Ectodermal cell (in vitro differentiated cells): ENCODE results near the gene TMEM198.

Source experiments
- H3K27ac ChIP-seq: 2 replicates; pipeline ENCODE4 v1.7.0; 2013; ENCODE audit warnings: mild to moderate bottlenecking, low read depth, low read length; ENCODE audit not compliant: insufficient read depth, poor library complexity, severe bottlenecking
- H3K27me3 ChIP-seq: 2 replicates; pipeline ENCODE4 v1.7.0; 2013; ENCODE audit warnings: mild to moderate bottlenecking, low read length; ENCODE audit not compliant: insufficient read depth, control insufficient read depth, poor library complexity, severe bottlenecking
- H3K36me3 ChIP-seq: one replicate; pipeline ENCODE4 v1.7.0; 2013; ENCODE audit warnings: low read length; ENCODE audit not compliant: control insufficient read depth, insufficient read depth
- H3K4me1 ChIP-seq: one replicate; pipeline ENCODE4 v1.7.0; 2013; ENCODE audit warnings: low read length; ENCODE audit not compliant: control insufficient read depth, insufficient read depth
- H3K4me3 ChIP-seq: 2 replicates; pipeline ENCODE4 v1.7.0; 2013; ENCODE audit warnings: low read depth, low read length, control low read depth; ENCODE audit not compliant: insufficient read depth
- H3K9me3 ChIP-seq: 2 replicates; pipeline ENCODE4 v1.7.0; 2013; ENCODE audit warnings: mild to moderate bottlenecking, low read length, moderate library complexity; ENCODE audit not compliant: control insufficient read depth
- WGBS, 2 experiments: methylation state at CpG; one replicate each; pipeline ENCODE4 v1.1.7; 2013; ENCODE audit warnings: missing lambda C conversion rate in 2 of 2; 5-methylcytosine and 5-hydroxymethylcytosine counted together

The TMEM198 gene

GRCh38 chr2:219508971-219509779, 34.7 kb upstream of the TMEM198 start:
- no peak overlapping the region for H3K4me3 ChIP-seq
- H3K27ac ChIP-seq = no peak overlapping the region
- peaks cover 17% of the 10 kb centered on the region for H3K27me3 ChIP-seq
- WGBS, 2 experiments = 19 to 20% methylated on average over 13 to 14 of the region's 14 CpGs
- H3K4me1 ChIP-seq = peaks cover 61% of the 10 kb centered on the region
- H3K36me3 ChIP-seq = no peaks in the 10 kb centered on the region
- H3K9me3 ChIP-seq = no peaks in the 10 kb centered on the region

GRCh38 chr2:219509780-219510511, 33.9 kb upstream of the TMEM198 start:
- Histone ChIP-seq H3K27me3 (peaks cover 25% of the 10 kb centered on the region), H3K9me3 (no peaks in the 10 kb centered on the region), H3K36me3 (no peaks in the 10 kb centered on the region), H3K4me1 (peaks cover 64% of the 10 kb centered on the region), H3K27ac (peak overlapping the region; percentile 50), H3K4me3 (peak overlapping the region; percentile 22)
- 2% methylated on average over 26 of the region's 26 CpGs for WGBS, 2 experiments

- Histone ChIP-seq H3K27ac (peak overlapping the region; percentile 50), H3K9me3 (no peaks in the 10 kb centered on the region), H3K4me3 (peak overlapping the region; percentile 22), H3K36me3 (no peaks in the 10 kb centered on the region), H3K4me1 (peaks cover 65% of the 10 kb centered on the region), H3K27me3 (peaks cover 27% of the 10 kb centered on the region)
- 60 to 62% methylated on average over 22 of the region's 22 CpGs for WGBS, 2 experiments
Observed at GRCh38 chr2:219510512-219511135, 33.2 kb upstream of the TMEM198 start.

GRCh38 chr2:219511547-219512325, 32.1 kb upstream of the TMEM198 start:
- H3K27ac ChIP-seq = no peak overlapping the region
- no peaks in the 10 kb centered on the region for H3K36me3 ChIP-seq
- 55 to 58% methylated on average over 15 of the region's 15 CpGs for WGBS, 2 experiments
- peaks cover 62% of the 10 kb centered on the region for H3K4me1 ChIP-seq
- no peak overlapping the region for H3K4me3 ChIP-seq
- peaks cover 27% of the 10 kb centered on the region for H3K27me3 ChIP-seq
- no peaks in the 10 kb centered on the region for H3K9me3 ChIP-seq

GRCh38 chr2:219512524-219513216, 31.2 kb upstream of the TMEM198 start:
- Histone ChIP-seq H3K27me3 (peaks cover 27% of the 10 kb centered on the region), H3K36me3 (no peaks in the 10 kb centered on the region), H3K4me3 (no peak overlapping the region), H3K27ac (peak overlapping the region; percentile 8), H3K9me3 (no peaks in the 10 kb centered on the region), H3K4me1 (peaks cover 55% of the 10 kb centered on the region)
- 26 to 31% methylated on average over 16 of the region's 16 CpGs for WGBS, 2 experiments

GRCh38 chr2:219513787-219514186, 30.0 kb upstream of the TMEM198 start:
- WGBS, 2 experiments = 40 to 51% methylated on average over 4 of the region's 4 CpGs
- no peak overlapping the region for H3K27ac ChIP-seq
- peaks cover 27% of the 10 kb centered on the region for H3K27me3 ChIP-seq
- H3K4me1 ChIP-seq = peaks cover 50% of the 10 kb centered on the region
- no peaks in the 10 kb centered on the region for H3K9me3 ChIP-seq
- no peaks in the 10 kb centered on the region for H3K36me3 ChIP-seq
- H3K4me3 ChIP-seq = peak overlapping the region; percentile 2

- Histone ChIP-seq H3K9me3 (no peaks in the 10 kb centered on the region), H3K27ac (no peak within 1 kb of the TSS), H3K27me3 (peaks cover 27% of the 10 kb centered on the region), H3K4me3 (peak within 1 kb of the TSS; percentile 2), H3K4me1 (peaks cover 45% of the 10 kb centered on the region), H3K36me3 (no peaks in the 10 kb centered on the region)
- 21 to 24% methylated on average over 31 of the region's 31 CpGs for WGBS, 2 experiments
Observed at GRCh38 chr2:219514196-219514761, 29.5 kb upstream of the TMEM198 start, which contains the start of gene ASIC4. TSS of gene ASIC4 (plus strand) at chr2:219514482. CDS start at chr2:219514725, 243 bp downstream.

GRCh38 chr2:219514836-219515235, 29.0 kb upstream of the TMEM198 start:
- Histone ChIP-seq H3K4me3 (no peak overlapping the region), H3K36me3 (no peaks in the 10 kb centered on the region), H3K9me3 (no peaks in the 10 kb centered on the region), H3K27me3 (peaks cover 27% of the 10 kb centered on the region), H3K27ac (no peak overlapping the region), H3K4me1 (peaks cover 42% of the 10 kb centered on the region)
- 94% methylated on average over 21 of the region's 21 CpGs for WGBS, 2 experiments
